H1 (cell line): ENCODE results near the gene TRMT6.

Experiments
- BCL11A ChIP-seq, 2 experiments: IDR thresholded peaks; one replicate each; pipeline ENCODE4 v1.6.1; 2011; ENCODE audit warnings: low read depth in 2 of 2, low read length in 2 of 2, mild to moderate bottlenecking in 2 of 2
- CBX5 ChIP-seq: fragments of 300-800, 300-1000 bp; sonication (generic); IDR thresholded peaks from 2 replicates; pipeline ENCODE4 v1.7.1; 2016; ENCODE audit warnings: antibody characterized with exemption, low read length, low read depth
- CEBPB ChIP-seq: IDR thresholded peaks from 2 replicates; pipeline ENCODE4 v1.6.1; 2012; ENCODE audit warnings: low read depth, low read length
- EZH2 ChIP-seq: fragments of 200-600 bp; sonication (generic); IDR thresholded peaks from 2 replicates; pipeline ENCODE4 v1.7.1; 2012; ENCODE audit warnings: low read depth, mild to moderate bottlenecking, moderate library complexity, low read length, inconsistent platforms; ENCODE audit not compliant: severe bottlenecking
- KDM1A ChIP-seq: fragments of 200-600, 300-600 bp; sonication (generic); IDR thresholded peaks from 2 replicates; pipeline ENCODE4 v1.7.1; 2016; ENCODE audit warnings: mild to moderate bottlenecking, low read length, borderline replicate concordance
- POLR2A ChIP-seq, 2 experiments: IDR thresholded peaks; 1 replicate in 1 of 2; 2 replicates in 1 of 2; pipeline ENCODE4 v1.6.1; 2011; ENCODE audit warnings: low read depth in 2 of 2, low read length in 2 of 2, mild to moderate bottlenecking in 2 of 2; ENCODE audit errors: control extremely low read depth in 1 of 2
- RAD21 ChIP-seq, 2 experiments: IDR thresholded peaks in 1 of 2; conservative IDR thresholded peaks in 1 of 2; 2 replicates each; pipeline ENCODE4 v1.6.1; 2011; ENCODE audit warnings: low read depth in 2 of 2, low read length in 2 of 2, improper control_type of control experiment in 1 of 2, inconsistent platforms in 1 of 2, mild to moderate bottlenecking in 1 of 2, moderate library complexity in 1 of 2
- SUZ12 ChIP-seq: fragments of 200-600 bp; sonication (generic); IDR thresholded peaks from 2 replicates; pipeline ENCODE4 v1.6.1; 2012; ENCODE audit warnings: mild to moderate bottlenecking, inconsistent platforms, low read length, moderate library complexity, mixed read lengths
- TAF1 ChIP-seq: IDR thresholded peaks from 2 replicates; pipeline ENCODE4 v1.6.1; 2011; ENCODE audit warnings: mild to moderate bottlenecking, low read depth, low read length
- TEAD4 ChIP-seq: IDR thresholded peaks from 2 replicates; pipeline ENCODE4 v1.6.1; 2012; ENCODE audit warnings: low read depth, low read length, inconsistent platforms, mixed read lengths
- YY1 ChIP-seq: IDR thresholded peaks from 2 replicates; pipeline ENCODE4 v1.6.1; 2011; ENCODE audit warnings: low read depth, mild to moderate bottlenecking, low read length
- TF ChIP-seq, protein P1 (sequence below), 3 experiments: IDR thresholded peaks; 1 replicate in 2 of 3; 2 replicates in 1 of 3; pipeline versions ENCODE4 v1.5.1 to v1.6.1; 2011; ENCODE audit warnings: low read length in 3 of 3, mild to moderate bottlenecking in 3 of 3, inconsistent platforms in 2 of 3, low read depth in 1 of 3, moderate library complexity in 1 of 3; ENCODE audit not compliant: insufficient read depth in 1 of 3; ENCODE audit errors: control extremely low read depth in 1 of 3
- TF ChIP-seq, protein P2 (sequence below): IDR thresholded peaks from 2 replicates; pipeline ENCODE4 v1.6.1; 2012; ENCODE audit warnings: inconsistent platforms

DNA sequence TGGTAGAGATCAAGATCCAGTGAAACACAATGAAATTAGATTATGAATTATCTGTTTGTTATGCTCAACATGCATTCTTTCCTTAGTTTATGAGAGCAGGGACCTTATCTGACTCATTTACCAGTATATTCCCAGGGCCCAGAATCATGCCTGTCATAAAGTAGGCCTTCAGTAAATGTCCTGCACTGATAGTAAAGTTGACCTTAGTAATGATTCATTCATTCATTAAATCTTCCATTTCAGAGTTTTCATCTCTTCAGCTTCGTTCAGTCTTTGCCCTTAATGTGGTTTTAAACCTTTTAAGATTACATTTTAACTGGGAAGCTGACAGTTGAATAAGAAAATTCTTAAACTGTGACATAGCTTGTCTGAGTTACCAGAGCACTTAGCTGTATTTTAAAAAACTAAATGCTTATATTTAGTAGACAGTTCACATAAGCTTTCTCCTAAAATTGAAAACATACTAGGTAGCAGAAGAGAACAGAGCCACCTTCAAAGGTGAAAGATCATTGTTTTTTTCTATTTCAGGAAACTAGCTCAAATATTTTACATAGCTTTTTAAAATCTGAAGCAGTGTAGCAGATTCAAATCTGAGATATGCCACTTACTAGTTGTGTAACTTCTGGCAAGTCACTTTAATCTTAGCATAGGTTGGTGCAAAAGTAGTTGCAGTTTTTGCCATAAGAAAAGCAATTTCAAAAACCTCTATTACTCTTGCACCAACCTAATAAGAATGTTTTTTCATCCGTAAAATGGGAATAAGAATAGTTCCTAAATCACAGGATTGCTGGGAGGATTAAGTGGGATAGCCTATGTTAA, 41.5 kb upstream of the TRMT6 start:
- TF ChIP-seq, protein P1, sequence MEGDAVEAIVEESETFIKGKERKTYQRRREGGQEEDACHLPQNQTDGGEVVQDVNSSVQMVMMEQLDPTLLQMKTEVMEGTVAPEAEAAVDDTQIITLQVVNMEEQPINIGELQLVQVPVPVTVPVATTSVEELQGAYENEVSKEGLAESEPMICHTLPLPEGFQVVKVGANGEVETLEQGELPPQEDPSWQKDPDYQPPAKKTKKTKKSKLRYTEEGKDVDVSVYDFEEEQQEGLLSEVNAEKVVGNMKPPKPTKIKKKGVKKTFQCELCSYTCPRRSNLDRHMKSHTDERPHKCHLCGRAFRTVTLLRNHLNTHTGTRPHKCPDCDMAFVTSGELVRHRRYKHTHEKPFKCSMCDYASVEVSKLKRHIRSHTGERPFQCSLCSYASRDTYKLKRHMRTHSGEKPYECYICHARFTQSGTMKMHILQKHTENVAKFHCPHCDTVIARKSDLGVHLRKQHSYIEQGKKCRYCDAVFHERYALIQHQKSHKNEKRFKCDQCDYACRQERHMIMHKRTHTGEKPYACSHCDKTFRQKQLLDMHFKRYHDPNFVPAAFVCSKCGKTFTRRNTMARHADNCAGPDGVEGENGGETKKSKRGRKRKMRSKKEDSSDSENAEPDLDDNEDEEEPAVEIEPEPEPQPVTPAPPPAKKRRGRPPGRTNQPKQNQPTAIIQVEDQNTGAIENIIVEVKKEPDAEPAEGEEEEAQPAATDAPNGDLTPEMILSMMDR (IDR thresholded peaks at IDR 0.05; ENCODE audit: control extremely low read depth in 1 of 3, insufficient read depth in 1 of 3, low read depth in 1 of 3, low read length in 3 of 3) = no peak
- TF ChIP-seq CEBPB (no peak), BCL11A (IDR thresholded peaks at IDR 0.05; ENCODE audit: low read depth in 2 of 2, low read length in 2 of 2) (no peak), RAD21 (IDR thresholded peaks at IDR 0.05 in 1 of 2, conservative IDR thresholded peaks at IDR 0.05 in 1 of 2; ENCODE audit: low read depth in 2 of 2, low read length in 2 of 2) (no peak), SUZ12 (no peak), POLR2A (IDR thresholded peaks at IDR 0.05; ENCODE audit: control extremely low read depth in 1 of 2, low read depth in 2 of 2, low read length in 2 of 2) (no peak), CBX5 (no peak), KDM1A (no peak), YY1 (no peak), TEAD4 (no peak), TAF1 (no peak), EZH2 (no peak)
- TF ChIP-seq, protein P2, sequence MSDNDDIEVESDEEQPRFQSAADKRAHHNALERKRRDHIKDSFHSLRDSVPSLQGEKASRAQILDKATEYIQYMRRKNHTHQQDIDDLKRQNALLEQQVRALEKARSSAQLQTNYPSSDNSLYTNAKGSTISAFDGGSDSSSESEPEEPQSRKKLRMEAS = no peak
